ENCODE results near the gene ZNF575.
"Not testable (repeated sequence)": the region's sequence is repeated elsewhere in the genome, so short reads cannot be mapped to it uniquely, and the experiment has no call there.

ZNF575 gene

GRCh38 chr19:43545276-43545675 is 12.3 kb downstream of the ZNF575 start:
- no peak for DNase-seq

- DNase-seq = no peak
These were observed 13.0 kb downstream of the ZNF575 start for GRCh38 chr19:43545981-43546380.

GRCh38 chr19:43546581-43546980 is 13.6 kb downstream of the ZNF575 start:
- no peak for DNase-seq

- DNase-seq = not testable (repeated sequence)
These were observed 14.9 kb downstream of the ZNF575 start for GRCh38 chr19:43547926-43548325.

GRCh38 chr19:43548706-43549105 is 15.7 kb downstream of the ZNF575 start:
- no peak for DNase-seq

GRCh38 chr19:43551399-43552197 is 18.6 kb downstream of the ZNF575 start:
- no peak for DNase-seq

- DNase-seq = no peak
These were observed 19.1 kb downstream of the ZNF575 start for GRCh38 chr19:43552198-43552450.

- DNase-seq = no peak
These were observed 19.6 kb downstream of the ZNF575 start for GRCh38 chr19:43552616-43553015.

GRCh38 chr19:43553656-43554055 is 20.7 kb downstream of the ZNF575 start:
- no peak for DNase-seq

GRCh38 chr19:43554317-43554895 is 21.4 kb downstream of the ZNF575 start:
- DNase-seq = no peak

GRCh38 chr19:43555185-43555770 is 22.3 kb downstream of the ZNF575 start:
- DNase-seq = peak; percentile 74 to 89

- peak in 1 of 2 donors; percentile 24 for DNase-seq
These were observed 27.7 kb downstream of the ZNF575 start for GRCh38 chr19:43560687-43561086.

- DNase-seq = no peak
These were observed 28.4 kb downstream of the ZNF575 start for GRCh38 chr19:43561139-43561970.

- no peak for DNase-seq
These were observed 29.3 kb downstream of the ZNF575 start for GRCh38 chr19:43562226-43562697.

- DNase-seq = peak; percentile 69 to 75
These were observed 29.8 kb downstream of the ZNF575 start for GRCh38 chr19:43562698-43563241.

GRCh38 chr19:43563816-43564457 is 30.9 kb downstream of the ZNF575 start:
- no peak for DNase-seq

GRCh38 chr19:43564800-43565199 is 31.8 kb downstream of the ZNF575 start:
- DNase-seq = no peak

GRCh38 chr19:43569657-43570056 is 36.7 kb downstream of the ZNF575 start:
- DNase-seq = no peak

- DNase-seq = no peak
These were observed 37.3 kb downstream of the ZNF575 start for GRCh38 chr19:43570174-43570791.

GRCh38 chr19:43572171-43572588 is 39.2 kb downstream of the ZNF575 start:
- no peak for DNase-seq

GRCh38 chr19:43574424-43575155 is 41.6 kb downstream of the ZNF575 start:
- DNase-seq = no peak
